Measurements from ENCODE around the gene NSUN6. TPM values are rescaled to one million over a fixed set of nuclear protein-coding genes. Genes with fewer than 3 reads are reported as not detected.

NSUN6 gene
- total RNA-seq, 1 donor: 12.3 TPM

DNA sequence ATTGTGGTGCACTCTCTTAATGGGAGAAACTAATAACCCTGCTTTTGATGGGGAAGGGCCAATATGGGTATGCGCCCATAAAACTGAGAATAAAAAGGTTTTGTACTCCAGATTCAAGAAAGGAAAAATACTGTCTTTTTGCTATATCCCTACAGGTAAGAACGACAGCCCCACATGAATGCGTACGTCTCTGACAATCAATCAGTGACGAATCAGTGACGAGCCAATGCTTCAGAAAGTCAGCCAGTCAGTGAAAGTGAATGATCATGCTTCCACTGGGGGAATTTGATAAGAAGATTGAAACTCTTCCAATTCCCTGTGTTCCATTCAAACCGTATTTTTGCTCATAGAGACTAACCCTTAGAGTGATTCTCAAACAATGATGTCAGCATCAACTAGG is 34.2 kb upstream of the NSUN6 start:
- TF ChIP-seq, protein P1, sequence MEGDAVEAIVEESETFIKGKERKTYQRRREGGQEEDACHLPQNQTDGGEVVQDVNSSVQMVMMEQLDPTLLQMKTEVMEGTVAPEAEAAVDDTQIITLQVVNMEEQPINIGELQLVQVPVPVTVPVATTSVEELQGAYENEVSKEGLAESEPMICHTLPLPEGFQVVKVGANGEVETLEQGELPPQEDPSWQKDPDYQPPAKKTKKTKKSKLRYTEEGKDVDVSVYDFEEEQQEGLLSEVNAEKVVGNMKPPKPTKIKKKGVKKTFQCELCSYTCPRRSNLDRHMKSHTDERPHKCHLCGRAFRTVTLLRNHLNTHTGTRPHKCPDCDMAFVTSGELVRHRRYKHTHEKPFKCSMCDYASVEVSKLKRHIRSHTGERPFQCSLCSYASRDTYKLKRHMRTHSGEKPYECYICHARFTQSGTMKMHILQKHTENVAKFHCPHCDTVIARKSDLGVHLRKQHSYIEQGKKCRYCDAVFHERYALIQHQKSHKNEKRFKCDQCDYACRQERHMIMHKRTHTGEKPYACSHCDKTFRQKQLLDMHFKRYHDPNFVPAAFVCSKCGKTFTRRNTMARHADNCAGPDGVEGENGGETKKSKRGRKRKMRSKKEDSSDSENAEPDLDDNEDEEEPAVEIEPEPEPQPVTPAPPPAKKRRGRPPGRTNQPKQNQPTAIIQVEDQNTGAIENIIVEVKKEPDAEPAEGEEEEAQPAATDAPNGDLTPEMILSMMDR (IDR thresholded peaks at IDR 0.05; ENCODE audit: insufficient read depth, low read length): no peak
- H3K4me3 ChIP-seq (ENCODE audit: low read depth, low read length): no peak overlapping the region
- peak; percentile 32 for DNase-seq (ENCODE audit: low read depth)

DNA sequence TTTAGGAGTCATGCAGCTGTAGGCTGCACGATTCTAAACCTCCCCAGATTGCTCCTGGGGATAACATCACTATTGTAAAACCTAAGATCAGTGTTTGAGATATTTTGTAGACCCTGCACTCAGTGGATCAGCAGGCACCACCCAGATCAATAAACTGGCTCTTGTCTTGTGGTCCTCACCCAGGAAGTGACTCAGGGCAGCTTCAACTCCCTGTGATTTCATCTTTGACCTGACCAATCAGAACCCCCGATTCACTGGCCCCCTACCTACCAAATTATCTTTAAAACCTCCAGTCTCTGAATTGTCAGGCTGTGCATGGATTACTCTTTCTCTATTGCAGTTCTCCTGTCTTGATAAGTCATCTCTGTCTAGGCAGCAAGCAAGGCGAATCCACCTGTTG is 33.6 kb upstream of the NSUN6 start:
- DNase-seq (ENCODE audit: low read depth): no peak
- TF ChIP-seq, protein P1 (IDR thresholded peaks at IDR 0.05; ENCODE audit: insufficient read depth, low read length): no peak
- no peak overlapping the region for H3K4me3 ChIP-seq (ENCODE audit: low read depth, low read length)

DNA sequence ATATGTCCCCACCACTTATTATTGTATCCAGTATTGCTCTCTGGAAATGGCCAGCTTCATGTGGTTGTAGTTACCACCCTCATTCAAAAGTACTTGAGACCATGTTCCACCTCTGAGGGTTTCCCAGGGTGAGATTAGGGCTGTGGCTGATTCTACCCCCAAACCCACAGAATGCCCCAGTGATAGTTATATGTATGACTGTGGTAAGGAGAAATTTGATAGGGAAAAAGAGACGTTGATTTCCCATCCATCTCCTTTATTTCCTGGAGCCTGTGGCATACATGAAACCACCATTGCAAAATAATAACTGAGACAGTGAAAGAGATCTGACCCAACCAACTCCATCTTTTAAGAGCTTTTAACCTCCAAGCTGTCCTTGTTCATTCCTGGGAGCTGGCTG is 33.0 kb upstream of the NSUN6 start:
- no peak for DNase-seq (ENCODE audit: low read depth)
- TF ChIP-seq, protein P1 (IDR thresholded peaks at IDR 0.05; ENCODE audit: insufficient read depth, low read length): no peak
- no peak overlapping the region for H3K4me3 ChIP-seq (ENCODE audit: low read depth, low read length)

DNA sequence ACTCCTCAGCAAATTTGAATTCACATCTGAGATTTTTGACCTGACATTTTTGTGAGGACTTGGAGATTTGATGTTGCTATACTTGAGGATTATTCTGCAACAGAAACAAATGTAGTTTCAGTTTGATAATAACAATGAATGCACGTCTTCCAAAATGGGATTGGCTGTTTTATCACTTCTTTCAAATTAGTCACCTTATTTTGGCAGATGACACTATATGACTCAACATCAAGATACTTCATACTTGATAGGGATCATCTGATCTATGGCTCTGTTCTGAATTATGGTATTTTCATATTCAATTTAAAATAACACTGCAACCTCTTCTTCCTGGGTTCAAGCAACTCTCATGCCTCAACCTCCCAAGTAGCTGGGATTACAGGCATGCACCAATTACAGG is 32.0 kb upstream of the NSUN6 start:
- TF ChIP-seq, protein P1 (IDR thresholded peaks at IDR 0.05; ENCODE audit: insufficient read depth, low read length): no peak
- peak; percentile 91 for DNase-seq (ENCODE audit: low read depth)
- H3K4me3 ChIP-seq (ENCODE audit: low read depth, low read length): no peak overlapping the region

DNA sequence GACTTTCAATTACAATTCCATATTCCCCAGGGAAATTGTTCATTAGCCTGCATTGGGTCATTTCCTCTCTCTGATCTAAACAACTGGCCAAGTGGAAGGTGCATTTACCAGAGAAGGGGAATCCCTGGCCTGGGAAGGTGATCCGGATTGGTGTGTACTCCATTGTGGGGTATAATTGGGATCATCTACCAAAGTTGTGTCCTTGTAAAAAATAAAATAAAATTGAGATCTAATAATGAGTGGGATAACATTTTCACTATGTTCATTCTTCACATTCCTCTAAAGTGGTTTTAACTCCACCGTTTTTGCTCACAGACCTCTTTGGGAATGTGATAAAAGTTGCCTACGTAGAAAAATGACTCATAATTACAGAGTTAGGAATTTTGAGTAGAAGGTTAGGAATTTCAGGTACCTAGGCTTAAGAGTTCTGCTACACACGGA is 30.6 kb upstream of the NSUN6 start:
- TF ChIP-seq, protein P1 (IDR thresholded peaks at IDR 0.05; ENCODE audit: insufficient read depth, low read length): no peak
- DNase-seq (ENCODE audit: low read depth): peak; percentile 80
- no peak overlapping the region for H3K4me3 ChIP-seq (ENCODE audit: low read depth, low read length)

DNA sequence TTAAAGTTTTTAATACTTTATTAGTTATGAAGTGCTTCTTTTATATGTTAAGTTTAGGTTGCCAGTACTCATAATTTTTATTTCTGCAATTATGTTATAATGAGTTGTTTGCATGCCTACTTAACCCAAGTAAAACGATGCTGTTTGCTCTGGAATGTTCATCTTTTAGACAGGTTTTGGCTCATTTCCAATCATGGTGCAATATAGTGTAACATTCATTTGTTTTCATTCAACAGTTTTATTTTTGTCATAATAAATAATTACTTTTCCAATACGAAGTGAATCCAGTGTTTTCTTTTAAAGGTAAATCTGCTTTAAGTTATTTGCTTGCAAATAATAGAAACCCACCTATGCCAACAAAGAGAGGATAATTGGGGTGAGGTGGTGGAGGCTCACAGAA is 30.0 kb upstream of the NSUN6 start:
- TF ChIP-seq, protein P1 (IDR thresholded peaks at IDR 0.05; ENCODE audit: insufficient read depth, low read length): no peak
- DNase-seq (ENCODE audit: low read depth): peak; percentile 87
- no peak overlapping the region for H3K4me3 ChIP-seq (ENCODE audit: low read depth, low read length)

DNA sequence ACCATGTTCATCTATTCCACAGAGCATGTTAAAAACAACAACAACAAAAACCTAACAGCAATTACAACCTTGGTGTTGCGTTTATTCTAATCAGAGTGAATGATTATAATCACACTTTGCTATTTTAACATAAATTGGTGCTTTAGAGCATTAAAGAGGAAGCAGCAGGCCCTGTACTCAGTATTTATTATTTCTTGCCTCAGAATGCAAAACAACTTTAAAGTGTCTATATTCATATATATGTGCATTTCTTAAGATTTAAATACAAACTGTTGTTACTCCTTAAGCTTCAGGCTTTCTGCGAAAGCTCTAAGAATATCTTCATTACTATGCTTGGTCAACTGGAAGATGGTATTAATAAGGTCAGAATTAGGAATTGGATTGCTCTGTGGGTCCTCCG is 29.4 kb upstream of the NSUN6 start:
- no peak for DNase-seq (ENCODE audit: low read depth)
- TF ChIP-seq, protein P1 (IDR thresholded peaks at IDR 0.05; ENCODE audit: insufficient read depth, low read length): no peak
- no peak overlapping the region for H3K4me3 ChIP-seq (ENCODE audit: low read depth, low read length)

Data from fibroblast of the aortic adventitia (primary cell).